HG03108 (cell line): Measurements from ENCODE around the gene TMF1.

Experiments used
- ATAC-seq: cut with Tn5 transposase; IDR thresholded peaks from one replicate; pipeline ENCODE4 v1.9.1; 2021; ENCODE audit warnings: moderate library complexity; ENCODE audit not compliant: unreplicated experiment

The TMF1 gene

GRCh38 chr3:69013253-69014021 is 38.7 kb downstream of the TMF1 start, which contains the start of gene EOGT:
Gene EOGT, minus strand, starts transcription at chr3:69013684. Its CDS starts 3,838 bp downstream, at chr3:69009846.
- ATAC-seq, result peak; percentile 79

DNA sequence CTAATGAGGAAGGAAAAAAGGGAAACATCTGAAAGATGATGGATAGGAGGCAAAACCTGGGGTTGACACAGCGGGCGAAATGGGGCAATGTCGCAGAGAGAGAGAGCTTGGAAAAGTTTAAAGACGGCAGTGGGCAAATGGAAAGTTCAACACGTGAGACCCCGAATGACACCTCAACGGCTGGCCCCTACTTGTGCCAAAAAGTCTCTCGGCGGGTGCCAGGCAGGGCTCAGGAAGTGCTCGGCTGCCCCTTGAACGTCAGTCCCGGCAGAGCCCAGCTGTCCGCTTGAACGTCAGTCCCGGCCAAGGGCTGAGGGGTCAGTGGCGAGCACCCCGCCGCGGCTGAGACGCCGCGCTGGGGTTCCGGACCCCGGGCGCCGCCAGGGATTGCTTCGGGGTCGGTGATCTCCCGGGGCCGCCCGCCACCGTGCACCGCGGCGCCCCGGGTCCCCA is 39.3 kb downstream of the TMF1 start:
- peak; percentile 40 for ATAC-seq

GRCh38 chr3:69012100-69012799 is 39.9 kb downstream of the TMF1 start:
- no peak for ATAC-seq

DNA sequence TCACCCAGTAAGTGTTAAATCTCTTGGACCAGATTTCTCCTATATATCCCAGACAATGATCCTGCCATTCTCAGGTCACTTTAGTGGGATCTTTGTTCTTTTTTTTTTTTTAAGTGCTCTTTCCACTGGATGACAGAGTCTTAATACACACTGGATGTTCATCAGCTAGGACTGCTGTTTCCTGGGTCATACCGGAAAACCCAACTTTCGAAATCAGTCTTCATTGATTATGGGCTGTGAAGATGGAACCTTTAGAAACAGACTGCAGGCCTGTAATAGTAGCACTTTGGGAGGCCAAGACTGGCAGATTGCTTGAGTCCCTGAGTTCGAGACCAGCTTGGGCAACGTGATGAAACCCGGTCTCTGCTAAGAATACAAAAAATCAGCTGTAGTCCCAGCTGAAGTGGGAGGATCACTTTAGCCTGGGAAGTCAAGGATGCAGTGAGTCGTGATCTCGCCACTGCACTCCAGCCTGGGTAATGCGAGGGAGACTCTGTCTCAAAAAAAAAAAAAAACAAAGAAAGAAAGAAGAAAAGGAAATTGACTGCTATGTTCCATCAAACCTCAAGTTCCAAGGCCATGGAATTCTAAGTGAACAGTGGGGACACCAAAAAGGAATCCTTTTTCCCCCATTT is 40.9 kb downstream of the TMF1 start:
- ATAC-seq, result no peak

DNA sequence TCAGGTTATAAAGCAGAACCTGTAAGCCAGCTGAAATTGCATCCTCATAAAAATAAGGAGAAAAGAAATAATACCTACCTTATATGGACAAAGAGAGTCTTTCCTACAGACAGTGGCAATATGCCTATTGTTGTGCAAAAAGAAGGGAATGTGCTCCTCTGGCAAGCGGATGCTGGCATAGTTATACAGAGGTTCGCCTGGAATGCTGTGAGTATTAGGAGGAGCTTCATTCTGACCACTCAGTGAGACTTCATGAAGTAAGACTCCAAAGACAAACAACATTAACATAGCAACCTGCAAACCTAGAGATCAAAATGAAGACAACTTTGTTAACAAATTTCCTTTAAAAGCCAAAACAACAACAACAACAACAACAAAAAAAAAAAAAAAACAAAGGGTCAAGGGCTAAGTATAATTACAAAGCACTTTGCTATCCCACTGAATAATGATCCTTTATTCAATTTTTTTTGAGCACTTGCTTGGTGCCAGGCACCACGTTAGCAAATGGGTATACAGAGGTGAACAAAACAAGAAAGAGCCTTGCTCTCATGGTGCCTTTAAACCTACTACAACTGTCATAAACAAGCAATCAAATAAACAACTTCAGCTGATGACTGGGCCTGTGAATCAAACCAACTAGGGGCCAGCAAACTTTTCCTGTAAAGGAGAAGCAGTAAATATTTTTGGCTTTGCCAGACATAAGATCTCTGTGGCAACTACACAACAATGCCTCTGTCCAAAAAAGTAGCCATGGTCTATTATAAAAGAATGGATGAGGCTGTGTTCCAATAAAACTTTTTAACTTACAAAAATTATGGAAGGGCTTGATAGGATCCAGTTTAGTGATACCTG is 42.3 kb downstream of the TMF1 start:
- no peak for ATAC-seq

DNA sequence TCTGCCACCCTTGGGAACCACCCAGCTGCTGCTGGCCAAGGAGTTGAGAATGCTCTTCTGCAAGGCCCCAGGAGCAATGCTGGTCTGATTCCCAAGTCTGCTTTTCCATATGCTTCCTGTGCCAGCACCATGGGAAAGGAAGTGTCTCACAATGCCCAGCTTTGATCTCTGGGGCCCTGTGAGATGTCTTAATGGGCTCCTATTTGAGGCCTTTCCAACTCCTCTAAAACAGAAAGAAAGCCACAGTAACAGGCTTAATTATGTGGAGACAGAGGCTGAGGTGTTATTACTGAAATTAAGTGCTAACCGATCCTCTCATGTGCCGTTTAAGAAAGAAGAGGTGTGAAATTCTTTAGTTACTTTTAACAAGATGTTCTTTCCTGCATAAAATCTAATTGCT is 43.2 kb downstream of the TMF1 start:
- ATAC-seq, result no peak

- ATAC-seq, result no peak
These were observed 46.2 kb downstream of the TMF1 start for GRCh38 chr3:69005791-69006482.

- ATAC-seq, result no peak
These were observed 46.9 kb downstream of the TMF1 start for GRCh38 chr3:69005071-69005790.

- no peak for ATAC-seq
These were observed 48.0 kb downstream of the TMF1 start for GRCh38 chr3:69004138-69004537.

GRCh38 chr3:68999605-69000004 is 52.5 kb downstream of the TMF1 start:
- ATAC-seq, result no peak

GRCh38 chr3:68999158-68999557 is 53.0 kb downstream of the TMF1 start:
- no peak for ATAC-seq

- ATAC-seq, result no peak
These were observed 54.2 kb downstream of the TMF1 start for GRCh38 chr3:68997887-68998286.

- ATAC-seq, result no peak
These were observed 55.7 kb downstream of the TMF1 start for GRCh38 chr3:68996356-68996995.

DNA sequence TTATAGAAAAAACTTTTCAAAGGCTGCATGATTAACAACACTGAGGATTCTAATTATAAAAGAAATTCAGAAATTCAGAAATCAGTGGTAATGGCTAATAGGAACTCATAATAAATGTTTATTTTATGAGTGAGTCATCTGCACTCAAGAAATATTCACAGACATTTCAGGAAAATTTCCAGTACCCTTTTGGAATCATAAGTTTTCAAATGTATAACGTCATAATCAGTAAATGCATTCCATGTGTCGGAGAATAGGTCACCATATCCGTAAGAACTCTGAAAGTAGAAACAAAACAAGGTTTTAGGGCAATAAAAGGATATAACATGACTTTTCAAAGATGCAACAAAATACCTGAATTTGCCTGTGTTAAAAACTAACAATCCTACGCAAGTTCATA is 63.4 kb downstream of the TMF1 start:
- no peak for ATAC-seq

- no peak for ATAC-seq
These were observed 64.8 kb downstream of the TMF1 start for GRCh38 chr3:68987322-68987721.

- no peak for ATAC-seq
These were observed 65.5 kb downstream of the TMF1 start for GRCh38 chr3:68986496-68987208.

DNA sequence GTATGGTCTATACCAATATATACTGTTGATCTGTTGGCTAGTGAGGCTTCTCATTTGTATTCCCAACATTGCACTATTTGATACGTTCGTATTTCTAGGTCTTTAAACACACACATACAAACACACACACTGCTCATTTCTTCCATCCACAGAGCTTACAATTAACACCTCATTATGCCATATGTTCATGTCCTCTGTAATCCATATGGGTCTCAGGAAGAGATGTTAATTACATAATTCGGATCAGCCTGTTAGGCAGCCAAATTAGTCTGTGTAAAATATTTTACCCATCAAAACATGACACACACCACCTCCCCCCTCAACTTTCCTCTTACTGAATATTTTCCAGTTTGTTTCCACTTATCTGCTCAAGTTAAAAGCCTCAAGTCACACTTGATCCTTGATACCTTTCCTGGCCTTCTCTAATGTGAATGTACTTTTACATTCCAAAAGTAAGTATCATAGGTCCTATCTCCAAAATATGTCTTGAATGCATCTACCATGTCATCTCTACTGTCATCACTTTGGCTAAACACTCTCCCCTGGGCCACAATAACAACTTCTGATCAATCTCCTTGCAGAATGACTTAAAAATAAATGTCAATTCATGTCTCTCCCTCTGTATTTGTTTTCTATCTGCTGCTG is 66.9 kb downstream of the TMF1 start:
- no peak for ATAC-seq

GRCh38 chr3:68984011-68984530 is 68.1 kb downstream of the TMF1 start:
- ATAC-seq, result no peak
